HG02981 (cell line): ENCODE measurements around the gene THRB.

ENCODE experiments used
- ATAC-seq: cut with Tn5 transposase; IDR thresholded peaks from one replicate; pipeline ENCODE4 v1.9.1; 2021; ENCODE audit warnings: mild to moderate bottlenecking, moderate library complexity; ENCODE audit not compliant: unreplicated experiment

THRB gene

DNA sequence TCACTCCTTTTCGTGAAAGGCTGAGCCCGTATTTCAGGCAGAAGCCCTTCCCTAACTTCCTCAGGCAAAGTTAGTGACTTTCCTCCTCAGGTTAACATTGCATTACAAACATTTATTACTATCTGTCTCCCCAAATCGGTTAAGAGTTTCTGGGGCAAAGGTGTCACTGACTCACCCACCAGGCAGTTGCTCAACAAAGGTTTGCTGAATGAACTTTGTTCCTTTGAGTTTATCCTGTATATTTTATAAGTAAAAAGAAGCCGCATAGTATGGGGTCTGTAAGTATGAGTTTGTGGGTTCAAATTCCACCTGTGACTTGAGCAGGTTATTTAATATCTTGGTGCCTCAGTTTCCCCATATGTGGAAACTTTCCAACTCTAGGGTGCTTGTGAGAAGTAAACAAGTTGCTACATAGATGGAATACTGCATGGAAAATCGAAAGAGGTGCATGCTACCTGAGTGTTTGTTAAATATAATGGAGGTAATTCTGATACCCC lies 177.7 kb downstream of the THRB start:
- no peak for ATAC-seq

DNA sequence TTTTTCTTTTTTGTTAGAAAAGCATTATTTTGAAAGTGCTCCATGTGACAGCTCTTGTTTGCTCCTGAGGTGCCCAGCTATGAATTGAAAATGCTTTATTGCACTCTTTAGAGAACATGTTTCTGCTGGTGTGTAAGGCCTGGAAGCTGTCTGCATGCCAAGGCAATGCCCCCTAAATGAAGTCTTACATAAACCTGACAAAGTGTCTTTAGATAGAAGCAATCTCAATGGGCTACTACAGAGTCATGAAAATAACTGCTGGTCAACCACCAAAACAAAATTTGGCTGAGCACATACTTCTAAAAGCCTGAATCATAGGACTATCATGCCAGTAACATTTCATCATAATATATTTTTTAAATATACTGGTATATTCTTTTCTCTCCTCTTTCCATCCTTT lies 178.7 kb downstream of the THRB start:
- no peak for ATAC-seq

DNA sequence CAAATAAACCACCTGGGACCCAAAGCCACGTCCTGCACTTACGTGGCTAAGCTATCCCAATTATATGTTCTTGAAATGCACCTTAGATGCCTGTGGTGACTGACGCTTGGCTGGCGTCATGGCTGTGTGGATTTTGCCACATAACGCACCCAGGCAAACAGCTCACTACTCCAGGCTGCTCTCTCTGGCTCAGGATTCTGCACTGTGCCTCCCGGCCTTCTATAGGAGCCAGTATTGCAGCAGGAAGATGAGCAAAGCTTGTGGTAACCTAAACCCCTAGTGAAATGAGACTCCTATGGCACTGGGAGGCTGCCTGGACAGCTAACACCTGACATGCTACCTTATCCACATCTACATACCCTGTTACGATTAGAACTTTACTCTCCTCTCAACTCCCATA lies 179.3 kb downstream of the THRB start:
- ATAC-seq = no peak

DNA sequence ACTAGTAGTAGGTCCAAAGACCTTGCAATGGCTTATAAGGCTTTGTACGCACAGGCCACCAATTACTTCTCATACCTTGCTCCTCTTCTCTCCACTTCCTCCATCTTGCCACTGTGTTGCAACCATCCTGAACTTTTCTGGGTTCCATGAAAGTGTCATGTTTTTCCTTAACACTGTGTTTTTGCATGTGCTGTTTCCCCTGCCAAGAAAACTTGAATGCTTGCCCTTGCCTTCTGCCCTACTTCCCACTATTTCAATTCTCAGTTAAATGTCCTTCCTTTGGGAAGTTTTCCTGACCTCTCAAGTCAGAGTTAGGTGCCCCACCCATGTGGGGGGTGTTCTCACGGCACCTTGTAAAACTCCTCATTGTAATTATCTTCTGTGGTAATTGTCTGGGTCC lies 182.8 kb downstream of the THRB start:
- no peak for ATAC-seq

DNA sequence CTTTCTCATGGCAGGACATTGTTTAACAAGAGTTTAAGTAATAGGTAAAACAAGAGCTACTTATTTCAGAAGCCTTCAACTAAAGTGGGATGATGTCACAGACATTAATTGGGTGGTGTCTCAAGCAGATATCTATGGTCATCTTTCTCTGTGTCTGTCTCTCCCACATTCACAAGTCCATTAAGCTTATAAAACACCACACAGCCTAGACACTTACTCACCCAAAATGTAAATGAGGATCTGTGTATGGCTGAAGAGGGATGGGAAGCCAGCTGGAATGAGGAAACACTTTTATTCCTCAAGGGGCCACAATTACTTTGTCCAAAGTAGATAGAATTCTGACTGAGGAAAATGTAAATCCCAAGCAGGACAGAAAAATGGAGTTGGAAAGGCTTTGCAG lies 183.8 kb downstream of the THRB start:
- ATAC-seq = no peak

DNA sequence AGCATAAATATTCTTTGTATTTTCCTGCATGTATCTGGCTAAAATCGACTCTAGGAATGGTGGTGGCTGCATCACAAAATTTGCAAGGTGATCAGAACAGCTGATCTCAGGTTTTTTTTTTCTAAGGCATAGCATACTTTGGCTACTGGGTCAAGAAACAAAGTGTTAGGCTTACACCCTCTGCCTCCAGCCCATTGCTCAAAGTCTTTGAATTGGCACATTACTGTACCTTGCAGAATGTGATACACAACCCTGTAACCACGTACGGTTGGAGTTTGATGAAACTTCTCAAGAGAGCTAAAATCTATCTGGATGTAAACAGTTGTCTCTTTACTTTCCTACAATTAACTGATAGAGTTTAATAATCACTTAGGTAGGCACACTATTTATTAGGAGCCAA lies 188.1 kb downstream of the THRB start:
- ATAC-seq = no peak

DNA sequence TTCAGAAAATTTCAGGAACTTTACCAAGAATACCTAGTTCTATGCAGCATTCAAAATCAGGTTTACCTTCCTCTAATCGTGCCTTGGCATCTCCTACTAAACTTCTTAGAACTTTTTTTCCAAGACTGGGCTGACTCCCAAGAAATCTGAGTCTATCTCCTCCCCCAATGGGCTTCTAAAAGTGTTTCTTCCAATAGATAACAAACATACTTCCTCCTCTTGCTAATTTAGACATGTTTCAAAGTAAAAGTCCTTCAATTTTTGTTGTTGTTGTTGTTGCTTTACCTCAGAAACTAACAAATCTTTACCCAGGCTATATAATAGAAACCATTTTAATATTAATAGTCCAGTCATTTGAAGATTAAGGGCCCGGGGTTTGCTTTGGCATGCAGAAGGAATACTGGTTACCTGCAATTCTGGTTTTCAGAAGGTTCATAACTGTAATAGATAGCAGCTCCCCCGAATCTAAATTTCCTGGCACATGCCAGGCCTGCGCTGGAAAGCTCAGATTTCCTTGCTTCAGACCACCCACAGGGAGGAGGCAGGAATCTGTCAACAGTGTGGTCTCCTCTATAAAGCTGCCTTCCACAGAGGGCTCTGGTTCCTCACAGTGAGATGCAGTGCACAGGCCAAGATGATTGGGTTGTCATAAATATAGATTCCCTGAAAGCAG lies 188.7 kb downstream of the THRB start:
- no peak for ATAC-seq

DNA sequence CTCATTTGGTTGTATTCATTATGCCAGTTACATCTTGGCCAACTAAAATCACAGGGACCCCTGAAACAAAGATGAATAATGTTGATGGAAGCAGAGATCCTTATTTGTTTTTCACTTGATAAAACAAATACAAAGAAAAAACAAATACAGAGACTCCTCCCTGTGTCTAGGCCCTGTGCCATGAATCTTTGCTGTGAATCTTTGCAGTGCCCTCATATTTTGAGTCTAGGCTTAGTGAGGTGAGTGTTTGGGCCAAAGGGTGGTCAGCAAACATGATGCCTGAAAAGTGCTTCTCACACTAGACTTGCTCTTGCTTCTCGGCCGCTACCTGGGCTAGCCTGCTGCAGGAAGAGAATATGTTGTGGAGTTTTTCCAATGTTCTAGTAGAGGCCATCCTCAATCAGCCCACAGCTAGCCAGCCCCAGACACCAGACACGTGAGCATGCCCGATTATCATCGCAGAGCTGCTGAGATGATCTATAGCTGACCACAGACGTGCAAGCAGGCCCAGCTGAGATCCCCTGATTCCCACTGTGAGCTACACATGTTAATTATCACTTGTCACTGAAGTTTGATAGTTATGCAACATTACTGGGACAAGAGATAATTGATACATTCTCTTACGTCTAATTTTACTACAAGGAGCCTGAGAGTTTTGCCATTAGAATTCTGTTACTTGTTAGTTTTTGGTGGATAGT lies 191.4 kb downstream of the THRB start:
- ATAC-seq = no peak

DNA sequence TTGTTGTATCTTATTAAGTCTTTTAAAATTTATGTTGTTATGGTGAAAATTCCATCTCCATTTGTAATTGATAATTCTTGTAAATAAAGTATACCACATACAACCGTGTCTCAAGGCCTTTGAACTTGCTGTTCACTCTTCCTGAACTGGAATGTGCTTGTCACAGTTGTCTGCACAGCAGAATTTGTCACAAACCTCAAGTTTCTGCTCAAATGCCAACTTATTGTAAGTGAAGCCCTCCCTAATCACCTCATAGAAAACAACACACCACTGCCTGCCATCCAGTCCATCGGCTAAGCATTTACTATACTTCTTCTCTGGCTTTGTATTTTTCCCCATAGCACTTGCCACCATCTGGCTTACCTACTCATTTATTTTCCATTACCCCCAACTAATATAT lies 192.3 kb downstream of the THRB start:
- ATAC-seq = no peak

DNA sequence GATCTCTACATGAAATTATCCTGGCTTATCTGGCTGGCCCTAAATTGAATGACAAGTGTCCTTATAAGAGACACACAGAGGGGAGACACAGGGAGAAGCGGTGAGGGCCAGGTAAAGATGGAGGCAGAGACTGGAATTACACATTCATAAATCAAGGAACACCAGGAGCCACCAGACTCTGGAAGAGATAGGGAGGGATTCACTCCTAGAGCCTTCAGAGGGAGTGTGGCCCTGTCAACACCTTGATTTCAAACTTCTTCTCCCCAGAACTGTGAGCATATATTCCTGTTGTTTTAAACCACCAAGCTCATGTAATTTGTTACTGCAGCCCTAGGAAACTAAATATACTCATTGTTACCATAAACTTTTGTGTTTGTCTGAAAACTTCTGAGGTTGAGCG lies 193.7 kb downstream of the THRB start:
- no peak for ATAC-seq

DNA sequence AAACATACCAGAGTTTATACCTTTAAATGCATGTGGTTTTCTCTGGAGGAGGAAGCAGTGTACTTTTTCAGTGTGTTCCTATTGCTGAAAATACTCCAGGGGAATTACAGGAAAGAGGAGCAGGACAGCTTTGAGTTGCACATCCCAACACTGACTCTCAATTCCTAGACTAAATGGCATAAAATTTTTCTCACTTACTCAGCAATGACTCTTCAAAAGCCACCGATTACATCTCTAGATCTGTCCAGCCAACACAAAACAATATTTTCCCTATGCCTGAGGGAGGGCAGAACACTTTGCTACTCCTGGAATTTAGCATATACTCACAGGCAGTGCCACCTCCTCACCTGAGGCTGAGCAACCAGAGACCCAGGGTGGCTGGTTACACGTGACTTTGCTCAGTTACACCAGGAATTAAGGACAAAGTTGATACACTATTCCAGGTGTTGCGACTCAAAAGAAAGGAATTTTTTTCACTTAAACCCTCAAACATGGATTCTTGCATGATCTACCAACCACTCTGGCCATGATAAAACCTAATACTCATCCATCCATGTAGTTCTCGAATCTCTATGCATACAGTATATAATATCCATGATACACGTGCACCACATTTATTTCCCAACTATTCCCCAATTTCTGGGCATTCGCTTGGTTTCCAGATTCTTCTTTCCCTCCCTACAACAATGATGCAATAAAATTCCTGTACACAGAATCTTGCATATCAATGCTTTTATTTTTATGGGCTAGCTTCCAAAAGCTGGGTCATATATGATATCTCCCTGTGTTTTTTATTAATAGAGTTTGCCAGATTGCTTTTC lies 194.6 kb downstream of the THRB start:
- no peak for ATAC-seq

DNA sequence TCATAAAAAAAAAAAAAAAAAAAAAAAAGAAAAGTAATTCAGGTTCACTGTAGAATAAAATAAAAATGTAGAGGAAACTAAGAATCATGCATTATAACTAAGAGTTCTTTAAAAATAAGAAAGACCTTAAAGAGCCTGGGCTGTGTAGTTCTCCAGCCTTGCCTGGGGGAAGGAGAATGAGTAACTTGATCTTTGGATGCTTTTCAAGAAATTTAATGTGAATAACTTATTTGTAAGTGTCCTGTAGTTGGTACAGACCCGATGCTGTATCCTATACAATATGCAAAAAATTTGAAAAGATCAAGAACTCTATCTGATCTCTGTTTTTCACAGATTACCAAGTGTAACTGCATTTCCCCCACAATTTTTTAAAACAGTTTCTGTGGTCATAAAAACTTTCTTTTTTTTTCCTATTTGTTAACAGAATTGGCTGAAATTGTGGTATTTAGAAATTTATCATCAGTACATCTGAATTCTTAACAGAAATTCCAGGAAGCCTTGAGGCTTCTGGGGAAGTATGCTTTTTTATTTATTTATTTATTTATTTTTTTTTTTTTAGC lies 195.3 kb downstream of the THRB start:
- ATAC-seq = no peak

DNA sequence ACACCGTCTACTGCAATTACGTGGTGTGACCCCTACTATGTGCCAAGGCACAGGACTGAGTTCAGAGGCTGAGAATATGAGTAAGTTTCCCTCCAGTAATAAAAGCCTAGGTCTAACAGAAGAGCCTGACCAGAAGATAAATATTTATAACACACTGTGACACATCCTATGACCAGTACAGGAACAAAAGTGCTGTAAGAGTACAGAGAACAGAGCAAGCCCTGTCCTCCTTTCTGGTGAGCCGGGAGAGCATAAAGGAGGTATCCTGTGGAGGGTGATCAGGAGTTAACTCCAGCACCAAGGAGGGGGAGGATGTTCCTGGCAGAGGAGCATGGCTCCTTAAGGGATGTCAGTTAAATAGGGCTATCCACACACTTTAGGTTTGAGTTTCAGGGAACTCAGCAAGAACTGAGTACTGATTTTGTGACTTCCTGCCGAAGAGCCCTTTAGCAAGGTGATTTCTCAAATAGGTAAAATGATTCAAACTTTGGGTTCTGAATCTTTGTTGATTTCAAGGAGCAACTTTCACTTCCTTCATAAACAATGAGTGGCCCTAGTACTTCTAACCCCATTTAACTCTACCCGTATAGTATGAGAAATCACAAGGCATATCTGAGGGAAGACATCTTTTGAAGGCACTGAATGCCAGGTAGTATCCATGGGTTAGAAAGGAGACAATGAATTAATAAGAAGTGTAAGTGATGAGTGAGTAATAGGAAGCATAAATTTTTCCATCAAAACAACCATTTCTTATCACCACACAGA lies 198.0 kb downstream of the THRB start:
- no peak for ATAC-seq

DNA sequence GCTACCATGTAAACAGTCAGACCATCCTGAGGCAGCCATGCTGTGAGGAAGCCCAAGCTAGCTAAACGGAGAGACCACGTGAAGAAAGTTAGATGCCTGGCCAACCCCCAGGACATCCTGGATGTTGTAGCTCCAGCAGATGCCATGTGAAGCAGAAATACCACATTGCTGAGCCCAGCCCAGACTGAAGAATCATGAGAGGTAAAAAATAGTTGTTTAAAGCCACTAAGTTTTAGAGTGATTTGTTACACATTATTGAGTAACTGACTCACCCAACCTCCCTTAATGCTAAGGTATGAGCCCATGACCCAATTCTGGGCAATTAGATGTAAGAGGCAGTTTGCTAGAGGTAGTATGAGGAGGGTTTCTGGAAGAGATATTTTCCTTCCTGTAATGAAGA lies 200.5 kb downstream of the THRB start:
- no peak for ATAC-seq

DNA sequence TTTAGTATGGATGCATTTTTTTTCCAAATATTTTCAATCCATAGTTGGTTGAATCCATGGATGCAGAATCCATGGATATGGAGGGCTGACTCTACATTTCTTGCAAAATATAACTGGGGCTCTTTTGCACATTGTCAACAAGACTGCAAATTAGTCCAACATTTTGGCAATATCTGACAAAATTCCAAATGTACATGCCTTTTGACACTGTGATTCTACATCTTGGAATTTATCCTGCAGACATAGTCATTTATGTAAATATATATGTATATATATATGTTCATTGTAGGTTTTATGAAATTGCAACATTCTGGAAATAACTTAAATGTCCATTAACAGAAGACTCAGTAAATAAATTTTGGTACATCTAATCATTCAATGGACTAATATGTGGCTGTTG lies 203.0 kb downstream of the THRB start:
- no peak for ATAC-seq

DNA sequence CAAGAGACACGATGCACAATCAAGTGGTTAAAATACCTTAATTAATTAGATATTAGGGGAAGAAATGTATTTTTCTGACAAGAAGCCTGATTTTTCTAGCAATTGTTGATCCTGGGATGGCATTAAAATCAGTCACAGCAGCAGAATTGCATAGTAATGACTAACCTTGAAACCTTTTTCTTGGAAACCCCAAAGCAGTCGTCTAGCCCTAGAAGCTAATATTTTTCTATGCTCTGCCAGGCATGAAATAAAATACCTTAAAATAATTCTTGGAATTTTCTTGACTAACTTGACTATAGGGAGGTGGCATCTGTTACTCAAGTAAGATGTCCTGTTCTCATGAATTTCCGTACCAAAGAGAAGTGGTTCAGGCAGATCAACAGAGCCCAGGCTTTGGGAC lies 204.1 kb downstream of the THRB start:
- ATAC-seq = no peak

DNA sequence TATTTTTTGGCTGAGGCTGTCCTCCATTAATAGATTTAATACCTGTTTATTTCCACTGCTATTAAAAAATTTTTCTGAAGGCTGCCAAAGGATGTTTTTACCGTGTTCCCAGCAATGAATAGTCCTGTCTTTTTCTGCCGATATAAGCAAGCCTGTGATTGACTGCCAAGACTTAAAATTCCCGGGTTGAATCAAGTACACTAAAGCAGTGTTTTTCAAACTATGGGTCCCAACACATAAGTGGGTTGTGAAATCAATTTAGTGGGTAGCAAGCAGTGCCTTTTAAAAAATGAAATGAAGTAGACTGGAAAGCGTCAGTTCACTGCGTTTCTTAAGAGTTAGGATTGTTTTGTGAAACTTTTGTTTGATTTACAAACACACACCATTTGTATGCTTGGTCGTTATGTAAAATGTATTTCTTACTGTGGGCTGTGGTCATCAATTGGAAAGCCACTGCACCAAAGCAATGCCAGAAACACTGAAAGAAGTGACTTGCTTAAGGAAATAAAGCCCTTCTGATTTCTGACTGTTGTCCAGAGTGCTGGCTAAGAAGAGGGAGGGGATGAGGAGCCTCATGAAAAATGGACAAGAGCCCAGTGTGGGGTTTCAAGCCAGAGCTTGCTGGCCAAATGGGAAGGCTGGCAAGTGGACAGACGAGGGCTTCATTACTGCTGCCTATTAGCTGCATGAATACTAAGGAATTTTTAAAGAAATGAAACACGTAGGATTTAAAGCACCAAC lies 206.0 kb downstream of the THRB start:
- no peak for ATAC-seq

DNA sequence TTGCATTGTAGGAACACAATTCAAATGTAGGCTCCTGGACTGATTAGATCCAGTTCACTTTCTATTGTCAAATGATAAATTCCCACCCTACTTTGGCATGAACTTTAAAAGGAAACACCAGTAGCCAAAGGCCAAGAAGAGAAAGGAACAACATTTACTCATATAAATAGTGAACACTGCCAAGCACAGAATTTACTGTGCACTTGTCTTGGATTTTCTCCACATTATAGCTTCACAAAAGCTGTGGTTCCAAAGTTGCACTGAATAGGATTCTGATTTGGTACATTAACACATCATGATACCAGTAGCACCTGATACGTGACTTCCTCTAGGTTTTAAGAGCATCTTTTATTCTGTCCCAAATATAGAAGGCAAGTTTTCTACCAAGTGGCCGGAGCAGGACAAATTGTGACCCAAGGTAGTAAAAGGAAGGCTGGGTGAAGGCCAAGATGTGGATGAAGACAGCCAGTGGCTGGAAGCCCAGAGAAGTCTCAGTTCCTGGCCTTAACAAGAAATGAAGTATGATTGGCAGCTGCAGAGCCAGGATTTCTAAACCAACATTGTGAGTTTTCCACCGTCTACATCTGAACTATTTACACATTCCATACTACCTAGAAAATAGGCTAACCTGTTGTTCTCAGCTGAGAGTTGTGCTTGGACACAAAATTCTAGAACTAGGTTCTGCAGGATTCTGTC lies 206.7 kb downstream of the THRB start:
- no peak for ATAC-seq

DNA sequence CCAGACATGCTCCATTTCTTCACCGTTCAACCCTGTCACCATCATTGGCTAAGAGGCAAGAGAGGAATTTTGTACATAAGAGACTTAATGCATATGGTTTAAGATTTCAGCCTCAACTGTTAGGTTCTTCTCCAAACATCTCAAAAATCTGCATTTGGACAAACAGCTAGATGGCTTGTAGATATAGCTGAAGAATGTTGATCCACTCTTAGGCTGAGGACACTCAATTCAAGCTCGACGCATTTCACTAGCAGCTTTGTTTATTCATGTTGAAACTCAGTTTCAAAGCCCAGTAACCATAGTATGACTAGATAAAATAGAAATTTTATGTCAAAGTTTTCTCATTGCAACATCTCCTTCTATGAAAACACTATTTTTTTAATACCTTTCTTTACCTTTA lies 208.2 kb downstream of the THRB start:
- ATAC-seq = no peak

DNA sequence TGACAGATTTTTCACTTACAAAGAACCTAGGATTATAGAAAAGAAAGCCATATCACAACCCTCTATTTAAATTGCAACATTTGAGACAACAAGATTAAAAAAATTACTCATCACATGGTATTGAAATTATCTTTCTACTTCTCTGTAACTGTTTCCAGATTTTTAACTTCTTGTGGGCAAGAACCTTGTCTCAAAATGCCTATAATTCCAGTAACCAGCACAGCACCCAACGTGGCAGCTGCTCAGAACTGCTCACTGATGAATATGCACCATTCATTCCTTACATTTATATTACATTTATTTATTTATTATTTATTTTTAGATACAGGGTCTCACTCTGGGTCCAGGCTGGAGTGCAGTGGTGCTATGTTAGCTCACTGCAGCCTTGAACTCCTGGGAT lies 216.1 kb downstream of the THRB start:
- ATAC-seq = no peak
